Measurements from ENCODE around the gene CLEC20A.

The CLEC20A gene

DNA sequence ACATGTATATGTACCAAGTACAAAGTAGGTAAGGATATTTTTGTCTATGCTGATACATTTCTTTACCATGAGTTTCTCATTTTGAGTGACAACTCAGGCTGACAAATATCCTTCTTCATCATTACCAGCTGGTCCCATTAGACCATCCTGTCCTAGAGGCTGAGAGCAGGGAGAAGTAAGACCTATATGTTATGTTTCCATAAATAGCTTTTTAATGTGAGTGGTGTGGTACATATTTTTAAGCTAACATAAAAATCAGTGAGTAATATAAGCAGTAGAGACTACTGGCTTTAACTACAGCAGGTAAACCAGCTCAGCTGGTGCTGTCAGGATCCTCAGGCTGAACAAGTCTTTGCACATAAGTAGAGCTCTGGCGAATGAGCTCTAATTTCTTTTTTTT lies 62.4 kb downstream of the CLEC20A start:
- TF ChIP-seq EGR1 (IDR thresholded peaks at IDR 0.05) (no peak), USF1 (IDR thresholded peaks at IDR 0.05) (no peak), YY1 (IDR thresholded peaks at IDR 0.05; ENCODE audit: low read depth) (no peak), RAD21 (IDR thresholded peaks at IDR 0.05; ENCODE audit: low read depth) (no peak), CEBPB (IDR thresholded peaks at IDR 0.05) (no peak), FOXM1 (IDR thresholded peaks at IDR 0.05; ENCODE audit: borderline replicate concordance, low read depth) (no peak), EP300 (IDR thresholded peaks at IDR 0.05; ENCODE audit: borderline replicate concordance) (no peak), NFIC (IDR thresholded peaks at IDR 0.05) (no peak), CREB1 (IDR thresholded peaks at IDR 0.05; ENCODE audit: low read depth) (no peak), TAF1 (IDR thresholded peaks at IDR 0.05; ENCODE audit: low read depth) (no peak), ZBTB7A (IDR thresholded peaks at IDR 0.05; ENCODE audit: low read depth) (no peak), TEAD4 (IDR thresholded peaks at IDR 0.05) (no peak), MAX (IDR thresholded peaks at IDR 0.05) (no peak)
- TF ChIP-seq, protein P1, sequence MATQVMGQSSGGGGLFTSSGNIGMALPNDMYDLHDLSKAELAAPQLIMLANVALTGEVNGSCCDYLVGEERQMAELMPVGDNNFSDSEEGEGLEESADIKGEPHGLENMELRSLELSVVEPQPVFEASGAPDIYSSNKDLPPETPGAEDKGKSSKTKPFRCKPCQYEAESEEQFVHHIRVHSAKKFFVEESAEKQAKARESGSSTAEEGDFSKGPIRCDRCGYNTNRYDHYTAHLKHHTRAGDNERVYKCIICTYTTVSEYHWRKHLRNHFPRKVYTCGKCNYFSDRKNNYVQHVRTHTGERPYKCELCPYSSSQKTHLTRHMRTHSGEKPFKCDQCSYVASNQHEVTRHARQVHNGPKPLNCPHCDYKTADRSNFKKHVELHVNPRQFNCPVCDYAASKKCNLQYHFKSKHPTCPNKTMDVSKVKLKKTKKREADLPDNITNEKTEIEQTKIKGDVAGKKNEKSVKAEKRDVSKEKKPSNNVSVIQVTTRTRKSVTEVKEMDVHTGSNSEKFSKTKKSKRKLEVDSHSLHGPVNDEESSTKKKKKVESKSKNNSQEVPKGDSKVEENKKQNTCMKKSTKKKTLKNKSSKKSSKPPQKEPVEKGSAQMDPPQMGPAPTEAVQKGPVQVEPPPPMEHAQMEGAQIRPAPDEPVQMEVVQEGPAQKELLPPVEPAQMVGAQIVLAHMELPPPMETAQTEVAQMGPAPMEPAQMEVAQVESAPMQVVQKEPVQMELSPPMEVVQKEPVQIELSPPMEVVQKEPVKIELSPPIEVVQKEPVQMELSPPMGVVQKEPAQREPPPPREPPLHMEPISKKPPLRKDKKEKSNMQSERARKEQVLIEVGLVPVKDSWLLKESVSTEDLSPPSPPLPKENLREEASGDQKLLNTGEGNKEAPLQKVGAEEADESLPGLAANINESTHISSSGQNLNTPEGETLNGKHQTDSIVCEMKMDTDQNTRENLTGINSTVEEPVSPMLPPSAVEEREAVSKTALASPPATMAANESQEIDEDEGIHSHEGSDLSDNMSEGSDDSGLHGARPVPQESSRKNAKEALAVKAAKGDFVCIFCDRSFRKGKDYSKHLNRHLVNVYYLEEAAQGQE (IDR thresholded peaks at IDR 0.05; ENCODE audit: low read depth), result no peak
